Measurements from ENCODE around the gene GPR132.

The GPR132 gene

DNA sequence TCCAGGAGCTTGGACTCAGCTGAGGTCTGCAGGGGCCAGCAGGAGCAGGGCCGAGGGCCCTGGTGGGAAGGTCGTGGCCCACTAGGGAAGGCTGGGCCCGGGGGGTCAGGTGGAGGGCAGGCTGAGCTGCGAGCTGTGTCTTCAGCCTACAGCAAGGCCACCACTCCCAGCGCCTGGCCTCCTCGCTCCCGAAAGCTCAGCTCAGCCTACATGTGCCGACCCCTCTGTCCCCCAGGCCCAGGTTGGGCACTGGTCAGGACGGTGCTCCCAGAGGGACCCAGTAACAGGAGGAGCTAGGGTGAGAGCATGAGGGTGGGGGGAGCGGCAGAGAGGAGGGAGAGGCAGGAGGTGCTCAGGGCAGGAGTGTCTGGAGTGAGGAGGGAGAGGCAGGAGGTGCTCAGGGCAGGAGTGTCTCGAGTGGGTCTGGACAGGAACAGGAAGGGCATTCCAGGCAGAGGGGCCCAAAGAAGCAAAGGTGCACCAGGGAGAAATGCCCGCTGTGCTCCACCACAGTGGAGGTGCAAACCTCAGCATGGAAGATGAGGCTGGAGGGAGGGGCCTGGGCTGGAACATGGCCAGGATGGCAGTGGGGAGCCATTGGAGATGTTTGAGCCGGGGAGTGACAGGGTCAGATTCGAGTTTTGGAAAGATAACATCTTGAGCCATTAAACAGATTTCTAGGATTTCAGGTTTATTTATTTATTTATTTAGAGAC lies 29.1 kb upstream of the GPR132 start:
- DNase-seq (ENCODE audit: low read depth): no peak
- TF ChIP-seq, protein P1, sequence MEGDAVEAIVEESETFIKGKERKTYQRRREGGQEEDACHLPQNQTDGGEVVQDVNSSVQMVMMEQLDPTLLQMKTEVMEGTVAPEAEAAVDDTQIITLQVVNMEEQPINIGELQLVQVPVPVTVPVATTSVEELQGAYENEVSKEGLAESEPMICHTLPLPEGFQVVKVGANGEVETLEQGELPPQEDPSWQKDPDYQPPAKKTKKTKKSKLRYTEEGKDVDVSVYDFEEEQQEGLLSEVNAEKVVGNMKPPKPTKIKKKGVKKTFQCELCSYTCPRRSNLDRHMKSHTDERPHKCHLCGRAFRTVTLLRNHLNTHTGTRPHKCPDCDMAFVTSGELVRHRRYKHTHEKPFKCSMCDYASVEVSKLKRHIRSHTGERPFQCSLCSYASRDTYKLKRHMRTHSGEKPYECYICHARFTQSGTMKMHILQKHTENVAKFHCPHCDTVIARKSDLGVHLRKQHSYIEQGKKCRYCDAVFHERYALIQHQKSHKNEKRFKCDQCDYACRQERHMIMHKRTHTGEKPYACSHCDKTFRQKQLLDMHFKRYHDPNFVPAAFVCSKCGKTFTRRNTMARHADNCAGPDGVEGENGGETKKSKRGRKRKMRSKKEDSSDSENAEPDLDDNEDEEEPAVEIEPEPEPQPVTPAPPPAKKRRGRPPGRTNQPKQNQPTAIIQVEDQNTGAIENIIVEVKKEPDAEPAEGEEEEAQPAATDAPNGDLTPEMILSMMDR (conservative IDR thresholded peaks at IDR 0.05; ENCODE audit: low read depth, low read length): no peak
- H3K4me3 ChIP-seq (ENCODE audit: low read depth, low read length): peak overlapping the region; percentile 69

DNA sequence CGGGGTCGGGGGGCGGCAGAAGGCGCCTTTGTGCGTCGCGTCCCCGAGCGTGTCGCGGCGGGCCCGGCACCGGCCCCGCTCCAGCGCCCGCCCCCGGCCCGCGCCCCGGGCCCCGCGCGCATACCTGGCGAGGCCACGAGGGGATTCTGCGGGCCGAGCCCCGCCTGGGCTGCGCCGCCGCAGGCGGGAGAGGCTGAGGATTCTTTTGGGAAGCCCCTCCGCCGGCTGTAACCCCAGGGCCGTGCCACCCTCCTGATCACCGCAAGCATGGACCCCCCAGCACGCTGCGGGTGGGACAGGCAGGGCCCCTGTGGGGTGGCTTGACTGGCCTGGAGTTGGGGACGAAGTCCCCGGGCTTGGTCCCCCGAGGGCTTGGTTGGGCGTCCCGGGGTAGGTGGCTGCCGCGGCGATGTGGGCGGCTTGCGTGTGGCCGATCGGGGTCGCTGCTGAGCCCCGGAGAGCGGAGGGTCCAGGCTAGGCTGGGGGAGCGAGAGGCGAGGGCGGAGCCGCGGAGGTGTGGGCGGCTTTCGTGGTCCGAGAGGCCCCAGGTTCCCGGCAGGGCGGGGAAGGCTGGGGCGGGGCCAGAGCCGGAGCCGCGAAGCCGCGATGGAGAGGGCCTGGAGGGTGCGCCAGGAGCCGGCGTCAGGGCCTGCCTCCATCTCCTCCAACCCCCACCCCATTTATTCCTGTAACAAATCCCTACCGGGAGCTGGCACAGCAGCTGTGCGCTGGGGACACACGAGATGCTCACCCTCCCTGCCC lies 28.4 kb upstream of the GPR132 start:
- H3K4me3 ChIP-seq (ENCODE audit: low read depth, low read length): peak overlapping the region; percentile 69
- peak; percentile 67 for DNase-seq (ENCODE audit: low read depth)
- TF ChIP-seq, protein P1 (conservative IDR thresholded peaks at IDR 0.05; ENCODE audit: low read depth, low read length): peak; percentile 44

DNA sequence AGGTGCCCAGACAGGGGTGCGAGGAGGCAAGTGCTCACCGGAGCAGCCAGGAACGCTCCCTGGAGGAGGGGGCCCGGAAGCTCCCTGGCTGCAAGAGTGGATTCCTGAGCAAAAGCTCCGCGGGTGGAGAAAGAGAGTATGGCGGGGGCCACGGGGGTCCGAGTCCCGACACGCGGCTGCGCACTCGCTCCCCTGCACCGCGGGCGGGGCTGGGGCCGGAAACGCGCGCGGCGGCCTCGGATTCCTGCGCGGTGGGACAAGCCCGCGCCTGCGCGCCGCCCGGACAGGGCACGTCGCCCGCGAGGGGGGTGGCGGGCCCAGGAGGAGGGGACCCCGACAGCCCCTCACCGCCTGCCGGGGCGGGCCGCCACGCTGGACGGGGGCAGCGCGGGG lies 27.8 kb upstream of the GPR132 start:
- DNase-seq (ENCODE audit: low read depth): peak; percentile 45
- H3K4me3 ChIP-seq (ENCODE audit: low read depth, low read length): peak overlapping the region; percentile 69
- TF ChIP-seq, protein P1 (conservative IDR thresholded peaks at IDR 0.05; ENCODE audit: low read depth, low read length): no peak

DNA sequence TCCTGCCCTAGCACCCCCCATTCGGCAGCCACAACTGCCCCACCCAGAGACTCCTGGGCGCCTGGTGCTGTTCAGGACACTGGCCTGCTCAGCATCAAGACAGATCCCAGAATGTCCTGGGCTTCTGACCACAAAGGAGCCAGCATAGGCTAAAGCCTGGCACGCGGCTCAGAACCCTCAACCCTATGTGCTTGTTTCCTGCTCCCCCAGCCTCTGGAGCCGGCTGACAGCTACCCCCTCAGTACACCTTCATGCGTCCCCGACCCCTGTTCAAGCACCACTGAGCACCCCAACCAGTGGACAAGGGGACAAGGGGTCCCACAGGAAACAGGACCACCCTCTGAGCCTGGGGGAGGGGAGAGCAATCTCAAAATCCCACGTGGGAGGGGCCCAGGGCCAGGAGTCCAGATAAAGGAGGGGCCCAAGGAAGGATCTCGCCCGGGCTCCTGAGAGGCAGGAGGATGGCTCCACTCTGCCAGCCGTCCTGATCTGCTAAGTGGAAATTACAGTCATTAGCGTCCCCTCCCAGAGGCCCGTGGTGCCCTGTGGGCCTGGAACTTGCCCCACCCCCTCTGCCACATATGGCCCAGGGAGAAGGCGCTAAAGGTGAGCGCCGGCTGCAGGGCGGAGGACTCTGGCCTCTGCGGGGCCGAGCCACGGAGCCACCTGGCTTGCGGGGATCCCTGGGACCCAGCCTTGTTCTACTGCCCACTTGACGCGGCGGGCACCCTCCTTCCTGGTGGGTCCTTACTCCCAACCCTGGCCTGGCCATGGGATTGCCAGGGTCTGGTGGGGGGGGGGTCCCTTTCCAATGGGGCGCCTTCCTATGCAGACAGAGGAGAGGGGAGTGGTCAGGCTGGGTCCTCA lies 27.2 kb upstream of the GPR132 start:
- H3K4me3 ChIP-seq (ENCODE audit: low read depth, low read length): peak overlapping the region; percentile 69
- no peak for DNase-seq (ENCODE audit: low read depth)
- TF ChIP-seq, protein P1 (conservative IDR thresholded peaks at IDR 0.05; ENCODE audit: low read depth, low read length): no peak

DNA sequence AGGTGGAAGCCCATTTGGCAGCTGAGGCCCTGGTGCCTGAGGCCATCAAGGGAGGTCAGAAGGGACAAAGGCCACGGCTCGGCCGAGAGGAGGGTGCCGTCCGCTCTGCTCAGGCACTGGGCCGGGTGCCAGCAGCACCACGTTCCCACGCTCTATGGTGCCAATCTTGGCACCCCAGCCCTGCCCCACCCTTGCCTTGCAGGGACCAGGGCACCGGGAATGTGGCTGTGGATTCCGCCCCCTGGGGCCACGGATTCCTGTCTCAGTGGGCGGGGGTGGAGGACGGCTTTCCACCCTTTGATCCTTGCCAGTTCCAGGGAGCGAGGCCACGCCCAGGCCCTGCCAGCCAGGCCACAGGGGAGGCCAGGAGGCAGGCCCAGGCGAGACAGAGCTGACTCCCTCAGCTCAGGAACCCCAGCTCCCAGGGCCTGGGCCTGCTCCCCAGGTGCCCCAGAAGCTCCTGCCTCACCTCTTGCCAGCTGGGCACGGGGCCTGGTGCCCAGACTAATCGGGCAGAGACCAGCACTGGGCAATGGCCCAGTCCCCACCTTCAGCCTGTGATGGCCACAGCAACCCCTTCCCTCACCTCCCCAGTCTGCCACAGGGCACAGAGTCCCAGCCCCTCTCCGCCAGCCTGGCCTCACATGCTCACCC lies 26.4 kb upstream of the GPR132 start:
- TF ChIP-seq, protein P1 (conservative IDR thresholded peaks at IDR 0.05; ENCODE audit: low read depth, low read length): no peak
- H3K4me3 ChIP-seq (ENCODE audit: low read depth, low read length): no peak overlapping the region
- no peak for DNase-seq (ENCODE audit: low read depth)

DNA sequence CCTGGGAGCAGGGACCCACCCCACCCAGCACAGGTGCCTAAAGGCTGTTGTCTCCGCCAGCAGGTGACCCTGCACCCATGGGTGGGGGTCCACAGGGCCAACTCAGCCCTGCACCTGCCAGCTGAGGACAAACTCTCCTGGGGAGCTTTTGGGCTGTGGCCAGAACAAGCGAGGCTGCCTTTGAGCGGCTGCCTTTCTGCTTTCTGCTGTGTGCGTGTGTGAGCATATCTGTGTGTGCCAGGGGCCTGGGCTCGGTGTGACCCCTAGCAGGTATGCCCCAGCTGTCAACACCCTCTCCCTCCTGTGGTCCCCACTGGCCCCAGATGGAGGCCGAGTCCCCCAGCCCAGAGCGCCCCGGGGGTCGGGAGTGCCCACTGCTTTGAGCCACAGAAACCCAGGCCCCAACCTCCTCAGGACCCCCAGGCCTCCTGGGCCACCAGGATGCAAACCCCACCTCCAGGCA lies 25.9 kb upstream of the GPR132 start:
- H3K4me3 ChIP-seq (ENCODE audit: low read depth, low read length): no peak overlapping the region
- no peak for DNase-seq (ENCODE audit: low read depth)
- TF ChIP-seq, protein P1 (conservative IDR thresholded peaks at IDR 0.05; ENCODE audit: low read depth, low read length): no peak
